ENCODE results near the gene KIAA0232. TPM values are rescaled to one million over a fixed set of nuclear protein-coding genes. Genes with fewer than 3 reads are reported as not detected.

KIAA0232 gene
- total and polyA plus RNA-seq, 2 of the 8 experiments (the other 6 are each of a cell fraction or from before 2014, with no cell fraction given) = 5.6 to 23.3 TPM

DNA sequence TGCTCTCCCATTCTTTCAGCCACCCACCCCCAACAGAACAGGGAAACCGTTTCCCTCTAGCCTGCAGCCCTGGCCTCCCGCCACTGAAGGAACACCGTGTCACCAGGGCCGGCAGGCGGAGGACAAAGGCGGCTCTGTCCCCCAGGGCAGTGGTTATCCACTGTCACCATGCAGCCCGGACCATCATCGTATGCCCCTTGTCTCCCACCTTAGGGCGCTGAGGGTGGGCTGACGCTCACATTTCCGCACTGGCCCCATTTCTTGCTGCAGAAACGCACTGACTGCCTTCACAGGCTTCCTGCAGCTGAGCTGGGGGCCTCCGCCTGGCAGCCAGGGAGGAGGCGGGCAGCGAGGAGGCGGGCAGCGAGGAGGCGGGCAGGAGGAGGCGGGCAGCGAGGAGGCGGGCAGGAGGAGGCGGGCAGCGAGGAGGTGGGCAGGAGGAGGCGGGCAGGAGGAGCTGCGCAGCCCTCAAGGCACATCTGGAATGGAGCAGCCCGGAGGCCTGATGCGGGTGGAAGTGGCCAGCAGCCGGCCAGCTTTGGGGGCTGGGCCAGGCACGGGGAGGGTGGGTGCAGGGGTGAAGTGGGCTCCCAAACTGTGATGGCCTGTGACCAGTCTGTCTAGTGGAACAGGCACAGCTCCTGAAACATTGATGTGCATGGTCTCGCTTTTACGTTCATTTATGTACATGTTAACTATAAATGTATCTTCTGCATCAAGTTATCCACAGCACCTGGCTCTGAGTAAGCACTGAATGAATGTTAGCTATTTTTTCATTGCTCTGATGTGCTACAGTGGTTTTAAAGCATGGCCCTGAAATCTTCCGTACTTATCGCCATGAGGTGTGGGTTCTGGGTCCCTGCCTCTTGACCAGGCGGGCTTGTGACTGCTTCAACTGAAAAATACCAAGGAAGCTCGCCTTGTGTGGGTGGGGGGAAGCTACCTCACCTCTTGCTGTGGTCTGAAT lies 20.6 kb upstream of the KIAA0232 start:
- no peak overlapping the region for H2BK120ac ChIP-seq (replicated peaks; ENCODE audit: low read depth, low read length)
- H3K4me1 ChIP-seq (replicated peaks in 1 of 4; ENCODE audit: control insufficient read depth in 3 of 4, insufficient read depth in 4 of 4, low read length in 3 of 4) = no peaks in the 10 kb centered on the region
- POLR2A ChIA-PET (ENCODE audit: partially characterized antibody) = no interaction called here
- no peak for FAIRE-seq
- H4K5ac ChIP-seq (ENCODE audit: insufficient read length, low read depth, low read length) = no peak overlapping the region
- no peak for DNase-seq (ENCODE audit: low read depth in 1 of 2, low spot score in 2 of 2)
- H2AK5ac ChIP-seq (ENCODE audit: low read depth, low read length) = no peak overlapping the region
- no peak overlapping the region for H4K91ac ChIP-seq (replicated peaks; ENCODE audit: insufficient read length, low read length)
- H3K9ac ChIP-seq (replicated peaks in 1 of 4; ENCODE audit: extremely low read depth in 1 of 4, low read depth in 3 of 4, low read length in 3 of 4) = no peak overlapping the region
- WGBS, 2 experiments (ENCODE audit: extremely low coverage in 1 of 2, insufficient coverage in 1 of 2, insufficient read length in 1 of 2, insufficient replicate concordance in 2 of 2, low coverage in 1 of 2, low lambda C conversion rate in 2 of 2, missing lambda C conversion rate in 1 of 2) = 88% methylated on average over 25 of the region's 35 CpGs; no CpG with 5 or more reads in 1 of the 2 experiments
- no peak overlapping the region for H2BK5ac ChIP-seq (ENCODE audit: low read depth, low read length)
- no peak overlapping the region for H2BK15ac ChIP-seq (ENCODE audit: low read length)
- CTCF ChIA-PET (ENCODE audit: partially characterized antibody) = interaction anchor here (0.9 to 2.3 kb wide), 6 partner anchors 9 to 124 kb away, joined by 3 to 12 read pairs (median 4); no protein-coding TSS in a partner anchor
- no peaks in the 10 kb centered on the region for H3K79me1 ChIP-seq (ENCODE audit: low read depth, low read length)
- no peaks in the 10 kb centered on the region for H3K27me3 ChIP-seq (replicated peaks in 1 of 4; ENCODE audit: control insufficient read depth in 3 of 4, extremely low read depth in 1 of 4, insufficient read depth in 3 of 4, low read length in 3 of 4)
- H3K4me2 ChIP-seq (ENCODE audit: insufficient read depth in 1 of 2, low read depth in 2 of 2, low read length in 2 of 2) = no peak overlapping the region
- no peak overlapping the region for H3K4ac ChIP-seq (replicated peaks; ENCODE audit: insufficient read length, low read depth, low read length)
- no peak overlapping the region for H2BK12ac ChIP-seq (ENCODE audit: low read depth, low read length)
- H2AFZ ChIP-seq (ENCODE audit: low read length) = 0 out of 2 replicates have a peak overlapping the region, but pooled peaks have one; percentile 47
- H4K20me1 ChIP-seq (replicated peaks in 1 of 2; ENCODE audit: control insufficient read depth in 1 of 2, insufficient read depth in 2 of 2, low read length in 2 of 2) = no peaks in the 10 kb centered on the region
- no peak overlapping the region for H3K4me3 ChIP-seq (ENCODE audit: extremely low read depth in 1 of 4, insufficient read depth in 2 of 4, low read depth in 3 of 4, low read length in 4 of 4)
- H3K23ac ChIP-seq (ENCODE audit: insufficient read length) = no peak overlapping the region
- no peak overlapping the region for H2BK20ac ChIP-seq (ENCODE audit: low read length)
- H3K14ac ChIP-seq (ENCODE audit: insufficient read length) = no peak overlapping the region
- H3K36me3 ChIP-seq (ENCODE audit: control insufficient read depth in 2 of 4, insufficient read depth in 4 of 4, low read length in 3 of 4) = no peaks in the 10 kb centered on the region; a peak in 1 of 8 replicates
- no peaks in the 10 kb centered on the region for H3K79me2 ChIP-seq (ENCODE audit: control insufficient read depth in 1 of 2, insufficient read depth in 2 of 2, low read length in 2 of 2)
- no peaks in the 10 kb centered on the region for H3K23me2 ChIP-seq (ENCODE audit: low read depth, low read length)
- H4K8ac ChIP-seq (ENCODE audit: extremely low read depth, insufficient read depth, low read length) = no peak overlapping the region
- no peaks in the 10 kb centered on the region for H3K9me3 ChIP-seq (ENCODE audit: insufficient read depth in 2 of 2, low read depth in 1 of 2, low read length in 1 of 2)
- H3K56ac ChIP-seq (replicated peaks; ENCODE audit: insufficient read length, low read depth, low read length) = no peak overlapping the region
- no peak overlapping the region for H3K18ac ChIP-seq (ENCODE audit: extremely low read depth, low read length)
- H3K27ac ChIP-seq (ENCODE audit: low read depth, low read length) = no peak overlapping the region
- no peak for TF ChIP-seq TBP (IDR thresholded peaks at IDR 0.05; ENCODE audit: low read depth, low read length)
- TF ChIP-seq CBX8 (IDR thresholded peaks at IDR 0.05; ENCODE audit: borderline replicate concordance, low read depth, low read length) = no peak
- TF ChIP-seq SP4 (IDR thresholded peaks at IDR 0.05; ENCODE audit: low read length) = no peak
- TF ChIP-seq CREB1 (IDR thresholded peaks at IDR 0.05) = no peak
- TF ChIP-seq CHD1 (IDR thresholded peaks at IDR 0.05; ENCODE audit: low read depth, low read length) = no peak
- TF ChIP-seq TCF12 (IDR thresholded peaks at IDR 0.05; ENCODE audit: low read depth, low read length) = no peak
- no peak for TF ChIP-seq RBBP5 (IDR thresholded peaks at IDR 0.05; ENCODE audit: borderline replicate concordance, low read depth, low read length)
- no peak for TF ChIP-seq RNF2 (IDR thresholded peaks at IDR 0.05; ENCODE audit: borderline replicate concordance, low read depth, low read length, missing control alignments, poor library complexity, severe bottlenecking)
- no peak for TF ChIP-seq SIRT6 (IDR thresholded peaks at IDR 0.05; ENCODE audit: low read length)
- TF ChIP-seq KDM4A (IDR thresholded peaks at IDR 0.05; ENCODE audit: low read depth, low read length, severe bottlenecking) = no peak
- TF ChIP-seq SIN3A (conservative IDR thresholded peaks at IDR 0.05 in 1 of 2, IDR thresholded peaks at IDR 0.05 in 1 of 2; ENCODE audit: low read depth in 1 of 2, low read length in 2 of 2) = no peak
- TF ChIP-seq SRF (IDR thresholded peaks at IDR 0.05; ENCODE audit: low read depth, low read length) = no peak

Data from H1 (cell line).